SK-N-SH treated with all-trans-retinoic acid at 6 μM for 48 hours (cell line): ENCODE data around the gene OR7G3.

Source experiments
- ARNTL ChIP-seq: fragments of 450-650 bp; formaldehyde crosslinking; IDR thresholded peaks from 2 replicates; pipeline ENCODE4 v1.5.0; 2020; ENCODE audit warnings: low read depth, mild to moderate bottlenecking, moderate library complexity, borderline replicate concordance
- CREB5 ChIP-seq: fragments of 250-450 bp; sonication (Bioruptor Pico); IDR thresholded peaks from 2 replicates; pipeline ENCODE4 v1.5.1; 2020; ENCODE audit warnings: low read depth, mild to moderate bottlenecking, moderate library complexity
- ISL1 ChIP-seq: fragments of 250-450 bp; sonication (Bioruptor Pico); IDR thresholded peaks from 2 replicates; pipeline ENCODE4 v2.1.2; 2022; ENCODE audit warnings: mild to moderate bottlenecking, moderate library complexity
- ZFP3 ChIP-seq: fragments of 250-450 bp; sonication (Bioruptor Pico); IDR thresholded peaks from 2 replicates; pipeline ENCODE4 v1.5.0; 2020; ENCODE audit warnings: mild to moderate bottlenecking, moderate library complexity

GRCh38 chr19:9132422-9132821, 5.7 kb upstream of the OR7G3 start:
- TF ChIP-seq ZFP3 (no peak), CREB5 (CRISPR knock-in tag) (no peak), ARNTL (CRISPR knock-in tag) (no peak), ISL1 (CRISPR knock-in tag) (no peak)
